H1 (cell line): Measurements from ENCODE around the gene ARHGAP26.

Source experiments
- BACH1 ChIP-seq: IDR thresholded peaks from 2 replicates; pipeline ENCODE4 v1.6.1; 2012; ENCODE audit warnings: low read length, improper control_type of control experiment
- EP300 ChIP-seq, 2 experiments: IDR thresholded peaks; 1 replicate in 1 of 2; 2 replicates in 1 of 2; pipeline ENCODE4 v1.6.1; 2011 to 2012; ENCODE audit warnings: low read depth in 2 of 2, low read length in 2 of 2, mild to moderate bottlenecking in 2 of 2, borderline replicate concordance in 1 of 2, inconsistent platforms in 1 of 2, moderate library complexity in 1 of 2

- no peak for TF ChIP-seq BACH1
- no peak for TF ChIP-seq EP300 (IDR thresholded peaks at IDR 0.05; ENCODE audit: borderline replicate concordance in 1 of 2, low read depth in 2 of 2, low read length in 2 of 2)
Observed at GRCh38 chr5:143030349-143030748, 260.2 kb downstream of the ARHGAP26 start.
